ENCODE measurements around the gene LRRC59. TPM values are rescaled to one million over a fixed set of nuclear protein-coding genes. Genes with fewer than 3 reads are reported as not detected.

Gene LRRC59
- 233 to 241 TPM (median 239 TPM) in 5 replicates for total RNA-seq (2022; extraction: Qiagen RNA extraction)

DNA sequence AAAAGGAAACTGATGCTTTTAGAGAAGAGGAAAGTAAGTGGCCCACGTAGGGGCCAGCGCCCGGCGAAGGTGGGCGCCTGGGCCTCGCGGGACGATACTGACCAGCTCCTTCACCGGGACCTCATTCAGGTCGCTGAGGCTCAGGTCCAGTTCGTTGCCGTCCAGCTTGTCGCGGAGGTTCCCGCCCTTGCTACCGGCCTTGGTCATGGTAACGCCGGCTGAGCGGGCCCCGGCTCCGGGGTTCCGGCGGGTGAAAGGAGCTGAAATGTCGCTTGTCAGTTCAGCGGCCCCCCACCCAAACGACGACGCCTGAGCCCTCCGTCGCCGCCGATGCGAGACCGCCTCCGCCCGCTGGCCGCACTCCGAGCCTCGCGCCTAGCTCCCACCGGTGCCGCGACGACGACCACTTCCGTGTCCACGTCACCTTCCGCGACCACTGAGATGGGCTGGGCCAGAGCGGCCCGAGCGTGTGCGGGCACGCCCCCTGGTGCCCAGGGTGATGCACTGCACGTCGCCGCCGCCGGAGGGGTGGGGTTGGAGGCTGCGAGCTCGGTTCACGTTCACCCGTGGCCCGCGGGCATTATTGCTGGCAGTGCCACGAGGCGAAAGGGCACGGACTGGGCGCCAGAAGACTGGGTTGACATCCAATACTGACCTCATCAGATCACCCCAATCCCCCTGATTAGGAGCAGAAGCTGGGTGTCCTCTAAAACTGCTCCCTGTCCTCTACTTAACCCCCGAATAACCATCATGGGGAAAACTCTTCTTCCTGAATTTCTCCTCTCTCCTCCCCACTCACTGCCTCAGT lies at the start of gene LRRC59:
TSS of gene LRRC59 (minus strand) at position 413 of the 808 bp plus-strand sequence. CDS start at position 207, 206 bp downstream.

GRCh38 chr17:50425682-50426471 lies 28.6 kb upstream of the LRRC59 start, which contains the start of gene ACSF2:
ACSF2 (plus strand) TSS chr17:50426218; CDS start chr17:50426262, 44 bp downstream.

GRCh38 chr17:50372758-50373556 lies 24.4 kb downstream of the LRRC59 start, which contains the start of the genes EME1 and MRPL27:
EME1 (plus strand) TSS chr17:50373229; CDS start chr17:50375209, 1,980 bp downstream.
MRPL27 (minus strand) TSS chr17:50373184; CDS start chr17:50373170, 14 bp downstream.

GRCh38 chr17:50345432-50346312 lies 51.7 kb downstream of the LRRC59 start, which contains the start of gene XYLT2:
XYLT2 (plus strand) TSS chr17:50346126; CDS start chr17:50346141, 15 bp downstream.

Other genes with a start within 250 kb of the LRRC59 start
- 38.9 to 52.2 TPM (median 51.3 TPM) in 5 replicates for gene PPP1R9B, start 246.8 kb downstream of the LRRC59 start, total RNA-seq (2022; extraction: Qiagen RNA extraction)
- 0.60 to 2.7 TPM (median 1.6 TPM) in 5 replicates for gene SGCA, start 231.5 kb downstream of the LRRC59 start, total RNA-seq (2022; extraction: Qiagen RNA extraction)
- 4.4 to 11.5 TPM (median 8.0 TPM) in 5 replicates for gene COL1A1, start 195.9 kb downstream of the LRRC59 start, total RNA-seq (2022; extraction: Qiagen RNA extraction)
- gene TMEM92, start 123.1 kb downstream of the LRRC59 start, total RNA-seq (2022; extraction: Qiagen RNA extraction), result 16.2 to 21.1 TPM (median 18.5 TPM) in 5 replicates
- 17.7 to 24.3 TPM (median 20.9 TPM) in 5 replicates for gene XYLT2, start 51.4 kb downstream of the LRRC59 start, total RNA-seq (2022; extraction: Qiagen RNA extraction)
- 132 to 166 TPM (median 145 TPM) in 5 replicates for gene MRPL27, start 24.3 kb downstream of the LRRC59 start, total RNA-seq (2022; extraction: Qiagen RNA extraction)
- 14.5 to 16.8 TPM (median 14.9 TPM) in 5 replicates for gene EME1, start 24.3 kb downstream of the LRRC59 start, total RNA-seq (2022; extraction: Qiagen RNA extraction)
- 9.1 to 14.9 TPM (median 12.5 TPM) in 5 replicates for gene ACSF2, start 28.7 kb upstream of the LRRC59 start, total RNA-seq (2022; extraction: Qiagen RNA extraction)
- gene CHAD, start 71.4 kb upstream of the LRRC59 start, total RNA-seq (2022; extraction: Qiagen RNA extraction), result not detected in 5 replicates
- gene RSAD1, start 81.3 kb upstream of the LRRC59 start, total RNA-seq (2022; extraction: Qiagen RNA extraction), result 25.7 to 34.8 TPM (median 32.4 TPM) in 5 replicates
- 0.32 to 1.2 TPM (median 0.84 TPM) in 5 replicates for gene MYCBPAP, start 110.9 kb upstream of the LRRC59 start, total RNA-seq (2022; extraction: Qiagen RNA extraction)
- gene EPN3, start 135.2 kb upstream of the LRRC59 start, total RNA-seq (2022; extraction: Qiagen RNA extraction), result 0.13 to 0.29 TPM (median 0.19 TPM) in 5 replicates
- gene SPATA20, start 149.7 kb upstream of the LRRC59 start, total RNA-seq (2022; extraction: Qiagen RNA extraction), result 65.4 to 88.3 TPM (median 83.2 TPM) in 5 replicates
- gene CACNA1G, start 163.2 kb upstream of the LRRC59 start, total RNA-seq (2022; extraction: Qiagen RNA extraction), result 2.7 to 4.6 TPM (median 4.1 TPM) in 5 replicates
- gene ABCC3, start 237.4 kb upstream of the LRRC59 start, total RNA-seq (2022; extraction: Qiagen RNA extraction), result 115 to 150 TPM (median 131 TPM) in 5 replicates

All from A549 treated with Mapracorat at 1 μM for 4 hours (cell line).